GM12865 (cell line): ENCODE data around the gene MRPS21.

Experiments
- DNase-seq: peaks from one replicate; pipeline ENCODE4 v3.0.0; 2010; ENCODE audit warnings: low read depth
- H3K4me3 ChIP-seq: 2 replicates; pipeline ENCODE4 v1.5.1; 2011; ENCODE audit warnings: mild to moderate bottlenecking, low read depth, low read length, control low read depth
- TF ChIP-seq, protein P1 (sequence below): IDR thresholded peaks from 2 replicates; pipeline ENCODE4 v1.5.1; 2011; ENCODE audit warnings: low read length, control low read depth, low read depth, inconsistent platforms; ENCODE audit not compliant: insufficient read depth; ENCODE audit errors: missing control alignments

The MRPS21 gene

DNA sequence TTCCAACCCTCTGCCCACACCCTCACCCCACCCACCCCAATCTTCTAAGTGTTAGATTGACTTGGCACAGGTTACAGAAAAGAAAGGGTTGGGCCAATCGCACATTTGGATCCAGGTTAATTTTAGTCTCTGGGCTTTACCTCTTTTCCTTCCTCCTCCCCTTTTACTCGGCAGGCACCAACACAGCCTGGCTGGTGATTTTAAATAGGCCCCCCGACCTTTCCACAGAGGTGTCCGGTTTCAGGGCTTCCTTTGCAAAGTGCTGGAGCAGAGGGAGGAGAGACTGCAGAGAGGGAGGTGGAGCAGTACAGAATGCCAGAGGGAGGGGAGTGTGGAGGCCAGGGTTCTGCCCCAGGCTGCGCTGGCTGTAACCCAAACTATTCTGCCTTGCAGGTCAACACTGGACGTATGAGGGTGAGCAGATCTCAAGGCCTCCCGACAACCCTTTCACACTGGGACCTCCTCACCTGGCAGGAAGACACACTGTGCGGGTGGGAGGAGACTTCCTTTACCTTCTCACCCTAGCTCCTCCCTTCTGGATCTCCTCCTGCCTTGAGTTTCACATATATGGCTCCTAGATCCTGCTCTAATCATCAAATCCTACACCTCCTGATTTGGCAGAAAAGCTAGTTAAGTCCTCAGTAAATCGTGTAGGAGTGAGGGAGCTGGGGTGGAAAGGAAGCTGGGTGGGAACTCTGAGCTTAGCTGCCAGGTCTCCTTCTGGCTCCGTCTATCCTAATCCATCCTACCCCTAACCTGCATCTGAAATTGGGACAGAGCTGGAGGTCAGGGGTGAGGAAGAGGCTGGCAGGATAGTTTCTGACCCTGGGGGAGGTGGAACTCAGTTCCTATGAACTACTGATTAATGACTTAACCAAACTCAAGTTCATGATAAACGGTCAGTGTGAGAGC is 33.6 kb upstream of the MRPS21 start:
- TF ChIP-seq, protein P1, sequence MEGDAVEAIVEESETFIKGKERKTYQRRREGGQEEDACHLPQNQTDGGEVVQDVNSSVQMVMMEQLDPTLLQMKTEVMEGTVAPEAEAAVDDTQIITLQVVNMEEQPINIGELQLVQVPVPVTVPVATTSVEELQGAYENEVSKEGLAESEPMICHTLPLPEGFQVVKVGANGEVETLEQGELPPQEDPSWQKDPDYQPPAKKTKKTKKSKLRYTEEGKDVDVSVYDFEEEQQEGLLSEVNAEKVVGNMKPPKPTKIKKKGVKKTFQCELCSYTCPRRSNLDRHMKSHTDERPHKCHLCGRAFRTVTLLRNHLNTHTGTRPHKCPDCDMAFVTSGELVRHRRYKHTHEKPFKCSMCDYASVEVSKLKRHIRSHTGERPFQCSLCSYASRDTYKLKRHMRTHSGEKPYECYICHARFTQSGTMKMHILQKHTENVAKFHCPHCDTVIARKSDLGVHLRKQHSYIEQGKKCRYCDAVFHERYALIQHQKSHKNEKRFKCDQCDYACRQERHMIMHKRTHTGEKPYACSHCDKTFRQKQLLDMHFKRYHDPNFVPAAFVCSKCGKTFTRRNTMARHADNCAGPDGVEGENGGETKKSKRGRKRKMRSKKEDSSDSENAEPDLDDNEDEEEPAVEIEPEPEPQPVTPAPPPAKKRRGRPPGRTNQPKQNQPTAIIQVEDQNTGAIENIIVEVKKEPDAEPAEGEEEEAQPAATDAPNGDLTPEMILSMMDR, result no peak
- H3K4me3 ChIP-seq, result no peak overlapping the region
- no peak for DNase-seq

DNA sequence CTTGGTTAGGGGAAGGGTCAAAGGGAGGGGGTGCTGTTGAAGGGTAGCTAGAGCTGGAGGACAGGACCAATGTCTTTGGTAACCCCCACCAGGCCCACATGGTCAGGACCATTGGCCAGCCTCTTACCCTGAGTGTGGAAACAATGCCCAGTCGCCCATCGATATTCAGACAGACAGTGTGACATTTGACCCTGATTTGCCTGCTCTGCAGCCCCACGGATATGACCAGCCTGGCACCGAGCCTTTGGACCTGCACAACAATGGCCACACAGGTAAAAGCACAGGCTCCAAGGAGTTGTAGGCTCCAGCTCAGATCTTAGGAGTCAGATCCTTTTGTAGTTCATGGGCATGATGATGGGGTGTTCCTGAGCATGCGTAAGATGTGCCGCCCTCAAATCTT is 32.3 kb upstream of the MRPS21 start:
- H3K4me3 ChIP-seq, result no peak overlapping the region
- no peak for DNase-seq

DNA sequence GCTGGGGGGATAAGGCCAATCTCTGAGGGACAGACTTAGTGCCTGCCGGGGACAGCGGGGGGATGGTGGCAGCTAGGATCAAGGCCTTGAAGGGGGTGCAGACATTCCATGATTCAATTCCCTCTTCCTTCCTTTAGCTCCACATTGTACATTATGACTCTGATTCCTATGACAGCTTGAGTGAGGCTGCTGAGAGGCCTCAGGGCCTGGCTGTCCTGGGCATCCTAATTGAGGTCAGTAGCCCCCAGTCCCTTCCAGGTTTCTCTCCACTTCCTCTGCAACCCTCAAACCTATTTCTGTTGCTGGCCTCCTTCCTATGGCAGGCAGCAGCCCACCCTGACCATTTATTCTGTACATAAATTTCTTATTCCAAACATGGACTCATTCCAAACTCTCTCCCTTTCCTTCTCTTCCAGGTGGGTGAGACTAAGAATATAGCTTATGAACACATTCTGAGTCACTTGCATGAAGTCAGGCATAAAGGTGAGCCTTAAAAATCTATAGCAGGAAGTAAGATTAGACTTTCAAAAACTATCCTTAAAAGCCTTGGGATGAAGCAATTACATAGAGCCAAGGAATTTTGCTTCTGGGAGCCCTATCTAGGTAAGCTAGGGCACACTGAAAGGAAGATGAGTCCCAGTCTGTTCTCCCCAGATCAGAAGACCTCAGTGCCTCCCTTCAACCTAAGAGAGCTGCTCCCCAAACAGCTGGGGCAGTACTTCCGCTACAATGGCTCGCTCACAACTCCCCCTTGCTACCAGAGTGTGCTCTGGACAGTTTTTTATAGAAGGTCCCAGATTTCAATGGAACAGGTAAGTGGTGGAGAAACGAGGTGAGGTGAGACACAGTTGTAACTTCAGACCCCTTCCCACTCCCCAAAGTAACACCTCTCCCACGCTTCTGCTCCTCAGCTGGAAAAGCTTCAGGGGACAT is 31.0 kb upstream of the MRPS21 start:
- no peak overlapping the region for H3K4me3 ChIP-seq
- no peak for DNase-seq
- TF ChIP-seq, protein P1, result no peak

More for the DNA sequence above, 32.3 kb upstream of the MRPS21 start:
- TF ChIP-seq, protein P1, result no peak

DNA sequence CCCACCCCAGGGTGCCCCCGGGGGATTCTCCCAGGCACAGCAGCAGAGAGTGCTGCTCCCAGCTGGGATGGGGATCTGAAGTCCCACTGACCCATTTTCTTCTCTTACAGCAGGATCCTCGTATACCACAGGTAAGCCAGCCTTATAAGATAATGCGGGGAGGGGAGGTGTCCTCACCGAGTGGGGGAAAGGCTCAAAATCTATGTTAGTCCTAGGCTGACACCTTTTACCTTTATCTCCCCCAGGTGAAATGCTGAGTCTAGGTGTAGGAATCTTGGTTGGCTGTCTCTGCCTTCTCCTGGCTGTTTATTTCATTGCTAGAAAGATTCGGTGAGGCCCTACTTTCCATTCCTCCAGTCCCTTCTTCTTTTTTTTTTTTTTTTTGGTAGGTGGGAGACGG is 30.1 kb upstream of the MRPS21 start:
- no peak for DNase-seq
- TF ChIP-seq, protein P1, result no peak
- H3K4me3 ChIP-seq, result no peak overlapping the region

DNA sequence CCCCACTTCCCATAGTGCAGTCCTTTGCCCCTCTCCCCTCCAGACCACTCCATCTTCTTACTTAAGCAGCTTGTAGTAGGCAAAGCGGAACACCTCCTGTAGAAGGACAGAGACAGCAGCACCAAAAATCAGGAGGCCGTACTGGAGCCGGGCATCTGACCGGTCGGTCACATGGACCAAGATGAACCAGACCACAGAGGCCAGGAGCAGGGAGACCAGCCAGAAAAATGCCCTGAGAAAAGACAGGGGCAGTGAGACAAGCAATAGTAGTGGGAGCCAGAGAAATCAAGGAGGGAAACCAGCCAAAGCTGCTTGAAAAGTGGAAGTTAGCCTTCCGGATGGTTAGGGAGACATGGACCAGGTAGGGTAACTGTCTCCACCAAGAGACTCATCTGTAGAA is 25.8 kb upstream of the MRPS21 start:
- DNase-seq, result no peak
- H3K4me3 ChIP-seq, result peak overlapping the region; percentile 95
- TF ChIP-seq, protein P1, result no peak

DNA sequence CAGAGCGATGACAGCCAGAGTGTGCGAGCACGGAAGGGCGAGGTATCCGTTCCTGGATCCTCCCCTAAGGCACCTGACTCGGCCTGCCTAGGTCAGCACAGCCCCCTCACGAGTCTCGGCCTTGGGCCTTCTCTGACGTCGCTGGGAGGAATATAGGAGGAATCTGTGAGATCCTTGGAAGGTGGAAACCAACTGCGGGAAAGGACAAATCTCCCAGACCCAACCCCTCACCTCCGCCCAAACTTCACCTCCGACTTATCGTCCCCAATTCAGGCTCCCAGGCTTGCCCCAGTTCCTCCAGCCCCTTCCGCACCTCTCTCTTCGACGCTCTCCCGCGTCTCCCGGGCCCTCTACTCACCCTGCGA is 25.3 kb upstream of the MRPS21 start:
- peak overlapping the region; percentile 95 for H3K4me3 ChIP-seq
- TF ChIP-seq, protein P1, result no peak
- DNase-seq, result peak; percentile 63
